Stimulated activated naive CD8-positive, alpha-beta T cell treated with anti-CD3 and anti-CD28 coated beads, Interleukin-15, Interleukin-2, amounts not matched to agents 100 U/mL and 50 U/mL, for 24 hours (primary cell): ENCODE results near the gene SRD5A1.
A peak's percentile ranks its signal among the peaks of the same experiment; 100 is the strongest.

Experiments used
- ATAC-seq: fragments of 150-1000 bp; cut with Tn5 transposase; one replicate; pipeline ENCODE4 v1.10.0; 2021
- DNase-seq: peaks from one replicate; pipeline ENCODE4 v3.0.0; 2021

SRD5A1 gene

DNA sequence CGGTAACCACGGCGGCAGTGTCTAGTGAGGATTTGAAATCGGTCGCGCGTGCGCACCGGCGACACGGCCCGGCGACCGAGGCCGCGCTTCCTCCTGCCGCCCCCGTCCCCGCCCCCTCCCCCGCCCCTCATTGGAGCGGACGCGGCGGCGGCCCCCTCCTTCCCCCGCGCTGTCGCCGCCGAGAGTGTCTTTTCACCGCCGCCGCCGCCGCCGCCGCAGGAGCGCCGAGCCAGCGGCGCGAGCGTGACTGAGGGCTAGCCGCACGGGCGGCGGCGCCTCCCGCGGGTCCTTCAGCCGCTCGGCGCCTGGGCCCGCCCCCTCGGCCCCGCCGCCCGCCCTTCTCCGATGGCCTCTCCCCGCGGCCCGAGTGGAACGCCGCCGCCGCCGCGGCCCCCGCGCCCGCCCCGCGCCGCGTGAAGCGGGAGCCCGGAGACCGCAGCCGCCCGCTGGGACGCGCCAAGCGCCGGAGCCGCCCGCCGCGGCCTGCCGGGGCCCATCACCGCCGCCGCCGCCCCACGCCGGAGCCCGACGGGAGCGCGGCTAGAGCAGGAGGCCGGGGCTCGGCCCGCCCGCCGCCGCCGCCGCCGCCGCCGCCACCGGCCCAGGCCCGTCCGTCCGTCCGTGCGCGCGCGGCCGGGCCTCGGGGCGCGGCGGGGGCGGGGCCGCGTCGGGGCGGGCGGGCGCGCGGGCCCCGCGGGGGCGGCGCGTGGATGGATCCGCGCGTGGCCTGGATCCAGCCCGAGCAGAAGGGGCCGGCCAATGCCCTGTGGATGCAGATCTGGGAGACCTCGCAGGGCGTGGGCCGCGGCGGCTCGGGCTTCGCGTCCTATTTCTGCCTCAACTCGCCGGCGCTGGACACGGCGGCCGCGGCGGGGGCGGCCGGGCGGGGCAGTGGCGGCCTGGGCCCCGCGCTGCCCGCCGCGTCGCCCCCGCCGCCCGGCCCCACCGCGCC lies 80.3 kb downstream of the SRD5A1 start, which contains the start of gene TENT4A:
TENT4A (plus strand) TSS at position 159 of the 952 bp plus-strand sequence; CDS start at position 711, 552 bp downstream.
- DNase-seq (peak; percentile 32), ATAC-seq (peak; percentile 24)

DNA sequence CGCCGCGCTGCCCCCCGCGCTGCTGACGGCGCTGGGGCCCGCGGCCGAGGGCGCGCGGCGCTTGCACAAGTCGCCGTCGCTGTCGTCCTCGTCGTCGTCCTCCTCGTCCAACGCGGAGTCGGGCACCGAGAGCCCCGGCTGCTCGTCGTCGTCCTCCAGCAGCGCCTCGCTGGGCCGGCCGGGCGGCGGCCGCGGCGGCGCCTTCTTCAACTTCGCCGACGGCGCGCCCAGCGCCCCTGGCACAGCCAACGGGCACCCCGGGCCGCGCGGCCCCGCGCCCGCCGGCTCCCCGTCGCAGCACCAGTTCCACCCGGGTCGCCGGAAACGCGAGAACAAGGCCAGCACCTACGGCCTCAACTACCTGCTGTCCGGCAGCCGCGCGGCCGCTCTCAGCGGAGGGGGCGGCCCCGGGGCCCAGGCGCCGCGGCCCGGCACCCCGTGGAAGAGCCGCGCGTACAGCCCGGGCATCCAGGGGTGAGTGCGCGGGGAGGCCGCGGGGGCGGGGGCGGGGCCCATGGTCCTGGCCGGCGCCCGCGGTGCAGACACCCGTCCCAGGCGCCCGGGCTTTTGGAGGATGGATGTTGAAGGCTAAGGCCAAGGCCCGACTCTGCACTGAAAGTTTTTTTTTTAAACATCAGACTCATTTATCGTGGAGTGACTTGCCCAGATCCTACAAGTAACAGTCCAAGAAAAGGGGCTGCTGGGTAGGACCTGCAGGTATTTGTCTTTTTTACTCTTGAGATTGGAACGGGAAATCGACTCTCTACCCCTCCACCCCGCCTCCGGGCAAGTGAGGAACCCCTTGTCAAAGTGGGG lies 81.2 kb downstream of the SRD5A1 start:
- ATAC-seq, result no peak
- DNase-seq, result peak; percentile 42

DNA sequence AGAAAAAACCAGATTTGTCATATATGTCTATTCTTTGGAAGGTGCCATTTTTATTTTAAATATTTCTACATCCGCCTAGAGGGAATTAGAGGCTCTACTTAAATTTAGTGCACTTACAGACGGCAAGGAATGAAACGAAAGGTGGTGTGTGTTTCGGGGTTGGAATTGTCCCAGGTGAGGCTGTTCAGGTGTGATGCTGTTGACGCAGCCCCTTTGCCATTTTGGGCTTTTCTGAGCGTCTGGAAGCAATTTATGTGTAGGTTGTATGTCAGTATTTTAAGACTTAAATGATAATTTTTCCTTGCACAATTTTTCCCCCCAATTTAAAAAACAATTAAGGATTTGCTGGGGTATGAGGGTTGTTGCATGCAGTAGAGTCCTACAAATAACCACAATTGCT lies 82.0 kb downstream of the SRD5A1 start:
- DNase-seq (no peak), ATAC-seq (no peak)

DNA sequence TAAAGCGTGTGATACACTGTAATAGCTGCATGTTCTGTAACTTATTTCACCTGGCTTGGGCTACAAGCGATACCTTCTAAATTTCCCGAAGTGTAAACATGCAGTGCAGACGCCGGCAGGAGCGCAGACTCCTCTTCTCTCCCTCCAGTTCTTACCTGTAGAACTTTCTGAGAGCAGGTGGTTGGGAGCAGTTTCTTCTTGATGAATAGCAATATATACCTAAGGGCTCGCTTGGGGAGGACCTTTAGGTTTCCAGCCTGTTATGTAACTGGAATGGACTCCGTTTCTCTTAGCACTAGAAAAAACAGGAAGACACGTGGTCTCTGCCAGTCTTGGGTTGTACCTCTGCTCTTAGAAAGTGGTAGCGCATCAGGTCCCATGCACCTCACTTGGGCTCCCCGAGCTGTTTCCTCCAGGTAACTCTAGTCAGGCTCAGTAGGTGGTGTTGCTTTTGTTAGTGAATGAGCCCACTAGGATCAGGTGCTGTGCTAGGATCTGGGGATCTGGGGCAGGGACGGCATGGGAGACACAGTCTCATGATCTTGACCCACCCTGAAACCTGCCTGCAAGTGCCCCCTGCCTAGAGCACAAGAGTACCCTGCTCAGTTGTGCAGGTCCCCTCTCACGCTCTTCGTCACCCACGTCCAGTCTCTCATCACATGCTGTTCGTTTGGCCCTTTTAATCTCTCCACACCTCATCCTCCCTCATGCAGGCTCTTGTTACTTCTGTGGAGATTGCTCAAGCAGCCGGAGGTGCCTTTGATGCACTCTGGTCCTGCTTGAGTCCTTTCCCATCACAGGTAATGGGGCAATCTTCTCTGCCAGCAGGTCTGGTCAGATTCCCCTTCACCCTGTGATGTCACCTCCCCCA lies 82.8 kb downstream of the SRD5A1 start:
- ATAC-seq (no peak), DNase-seq (no peak)

DNA sequence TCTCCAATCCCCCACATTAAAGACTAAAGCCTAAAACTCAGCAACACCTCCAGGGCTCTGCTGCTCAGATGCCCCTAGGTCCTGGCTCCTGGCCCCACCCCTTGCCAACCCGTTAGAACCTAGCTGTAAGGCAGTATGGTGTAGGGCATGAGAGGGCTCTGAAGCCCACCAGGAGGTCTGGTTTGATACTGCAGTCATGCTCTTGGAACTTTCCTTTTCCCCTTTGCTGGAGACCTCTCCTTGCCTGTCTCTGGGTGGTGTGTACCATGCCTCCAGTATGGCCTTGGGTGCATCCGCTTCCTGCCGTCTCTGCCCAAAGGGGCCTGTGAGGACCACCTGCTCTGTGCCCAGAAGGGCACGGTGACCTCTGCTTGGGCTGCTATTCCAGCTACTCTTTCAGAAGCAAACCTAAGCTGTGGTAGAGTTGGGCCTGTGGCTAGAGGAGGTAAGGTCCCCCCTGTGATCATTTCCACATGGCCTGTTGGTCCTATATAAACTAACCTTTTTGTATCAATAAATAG lies 83.4 kb downstream of the SRD5A1 start:
- no peak for DNase-seq

DNA sequence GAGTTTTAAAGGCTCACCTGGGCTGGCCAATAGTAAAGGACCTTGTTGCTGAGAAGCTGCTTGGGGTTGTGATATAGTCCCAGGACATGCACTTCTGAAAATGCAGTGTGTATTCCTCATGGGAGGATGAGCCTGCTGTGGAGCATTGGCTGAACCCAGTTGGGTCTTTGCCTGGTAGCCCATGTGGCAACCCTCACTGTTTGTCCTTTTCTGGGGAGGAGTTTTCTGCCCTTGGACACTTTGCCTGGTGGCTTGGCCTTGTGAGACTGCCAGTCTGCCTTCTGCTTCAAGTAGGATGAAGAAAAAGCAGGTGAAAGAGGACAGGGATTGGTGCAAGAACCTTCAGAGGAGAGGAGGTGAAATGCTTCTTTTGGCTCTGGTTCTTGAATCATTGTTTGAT lies 84.0 kb downstream of the SRD5A1 start:
- ATAC-seq (no peak), DNase-seq (no peak)

More for the DNA sequence above, 83.4 kb downstream of the SRD5A1 start:
- ATAC-seq, result no peak

DNA sequence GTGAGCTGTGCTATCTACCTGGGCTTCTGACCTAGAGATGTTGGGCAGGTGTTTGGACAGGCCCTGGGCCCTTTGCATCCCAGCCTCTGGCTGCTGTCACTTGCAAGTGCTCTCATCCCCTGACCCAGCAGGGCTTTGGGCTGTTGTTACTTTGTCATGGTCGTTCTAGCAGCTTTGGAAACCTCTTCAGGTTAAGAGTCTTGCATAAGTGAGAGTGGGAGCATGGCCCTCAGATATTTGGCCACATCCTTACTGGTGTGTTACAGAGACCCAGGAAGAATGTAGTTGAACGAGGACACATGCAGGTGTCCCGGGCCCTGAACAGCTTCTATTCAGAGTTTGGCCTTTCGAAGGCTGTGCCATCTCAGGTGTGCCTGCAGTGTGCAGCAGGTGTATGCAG lies 84.4 kb downstream of the SRD5A1 start:
- no peak for DNase-seq
- no peak for ATAC-seq

DNA sequence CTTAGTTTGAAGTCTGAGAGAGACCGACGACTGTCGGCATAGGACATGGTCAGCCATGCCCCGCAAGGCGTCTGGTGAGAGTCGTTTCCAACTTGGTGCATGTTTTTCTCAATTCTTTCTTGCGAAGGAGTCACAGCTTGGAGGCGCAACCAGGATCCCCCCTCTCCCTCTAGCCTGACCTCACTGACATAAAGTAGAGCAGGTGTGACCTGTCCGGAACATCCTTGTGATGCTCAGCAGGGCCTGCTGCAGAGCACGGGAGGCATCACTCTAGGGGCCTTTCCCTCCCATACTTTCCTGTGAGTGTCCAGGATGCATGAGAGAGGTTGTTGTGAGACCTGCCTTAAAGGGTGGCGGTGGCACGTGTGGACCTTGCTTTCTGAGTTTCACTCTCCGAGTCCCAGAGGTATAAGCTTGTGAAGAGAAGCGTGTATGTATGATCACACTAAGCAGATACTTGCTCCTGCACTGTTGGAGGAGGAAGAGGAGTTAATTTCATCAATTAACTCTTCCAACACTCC lies 85.0 kb downstream of the SRD5A1 start:
- DNase-seq, result no peak
- ATAC-seq, result no peak

DNA sequence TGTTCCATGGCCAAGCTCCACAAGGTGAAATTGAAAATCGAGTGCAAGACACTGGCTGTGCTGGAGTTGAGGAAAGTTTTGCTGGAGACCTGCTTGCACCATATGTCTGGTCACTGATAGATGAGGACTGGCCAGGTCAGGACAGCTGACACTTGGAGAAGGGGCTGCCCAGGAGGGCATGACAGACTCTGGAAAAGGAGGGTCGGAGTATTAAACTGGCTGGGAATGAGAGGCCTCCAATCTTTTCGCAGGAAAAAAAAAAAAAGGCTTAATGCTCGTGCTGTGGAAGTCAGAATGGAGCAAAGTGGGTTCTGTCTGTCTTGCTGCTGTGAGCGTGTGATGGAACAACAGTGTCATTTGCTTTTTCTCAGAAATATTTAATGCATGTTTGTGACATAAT lies 85.5 kb downstream of the SRD5A1 start:
- no peak for DNase-seq
- ATAC-seq, result no peak

DNA sequence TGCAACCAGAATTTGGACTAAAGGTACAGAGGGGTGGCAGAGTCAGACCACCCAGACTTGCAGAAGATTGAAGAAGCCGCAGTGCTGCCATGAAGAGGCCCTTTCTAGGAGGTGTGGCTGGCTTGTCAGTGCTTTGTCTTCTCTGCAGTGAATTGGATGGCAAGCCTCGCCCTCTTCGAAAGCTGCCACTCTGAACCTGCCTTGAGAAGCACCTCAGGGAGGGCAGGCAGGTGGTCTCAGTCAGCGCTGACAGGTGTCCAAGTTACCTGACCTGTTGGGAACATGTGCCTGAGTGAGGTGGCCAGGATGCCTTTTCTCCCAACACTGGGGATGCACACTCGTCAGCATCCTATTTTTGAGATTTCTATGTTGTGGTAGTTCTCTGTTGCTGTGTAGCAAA lies 86.2 kb downstream of the SRD5A1 start:
- ATAC-seq (no peak), DNase-seq (no peak)

DNA sequence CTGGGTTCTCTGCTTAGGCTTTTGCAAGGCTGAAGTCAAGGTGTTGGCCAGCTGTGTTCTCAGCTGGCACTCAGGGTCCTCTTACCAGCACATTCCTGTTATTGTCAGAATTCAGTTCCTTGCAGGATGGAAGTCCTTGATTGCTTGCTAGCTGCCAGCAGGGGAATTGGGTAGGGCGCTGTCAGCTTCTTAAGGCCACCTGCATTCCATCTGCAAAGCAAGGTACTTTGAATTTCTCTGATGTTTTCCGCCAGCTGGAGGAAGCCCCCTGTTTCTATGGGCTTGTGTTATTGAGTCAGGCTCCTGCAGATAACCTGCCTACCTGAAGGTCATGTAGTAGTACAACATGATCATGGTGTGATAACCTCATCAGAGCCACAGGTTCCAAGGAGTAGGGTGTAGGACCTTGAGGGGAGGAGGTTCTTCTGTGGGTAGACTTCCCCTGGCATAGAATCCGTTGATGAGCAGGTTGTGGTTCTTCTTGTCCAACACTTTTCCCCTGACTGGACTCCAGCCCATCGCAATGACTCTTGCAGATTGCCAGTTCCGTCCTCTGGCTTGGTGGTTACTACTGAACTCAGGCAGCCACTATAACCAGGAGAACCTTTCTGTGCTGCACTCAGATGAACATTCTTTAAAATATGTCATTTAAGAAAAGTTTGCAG lies 86.8 kb downstream of the SRD5A1 start:
- ATAC-seq (no peak), DNase-seq (no peak)

DNA sequence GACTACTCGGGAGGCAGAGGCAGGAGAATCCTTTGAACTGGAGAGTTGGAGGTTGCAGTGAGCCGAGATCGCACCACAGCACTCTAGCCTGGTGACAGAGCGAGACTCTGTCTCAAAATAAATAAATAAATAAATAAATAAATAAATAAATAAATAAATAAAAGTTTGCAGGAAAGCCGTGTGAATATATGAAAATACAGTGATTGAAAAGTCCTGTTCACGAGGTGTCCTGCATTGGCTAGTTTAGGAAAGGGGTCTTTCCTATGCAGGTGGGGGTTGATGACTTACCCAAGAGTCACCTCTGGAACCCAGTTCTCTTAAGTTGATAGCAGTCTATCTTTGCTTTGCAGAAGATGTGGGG lies 87.3 kb downstream of the SRD5A1 start:
- DNase-seq, result no peak

DNA sequence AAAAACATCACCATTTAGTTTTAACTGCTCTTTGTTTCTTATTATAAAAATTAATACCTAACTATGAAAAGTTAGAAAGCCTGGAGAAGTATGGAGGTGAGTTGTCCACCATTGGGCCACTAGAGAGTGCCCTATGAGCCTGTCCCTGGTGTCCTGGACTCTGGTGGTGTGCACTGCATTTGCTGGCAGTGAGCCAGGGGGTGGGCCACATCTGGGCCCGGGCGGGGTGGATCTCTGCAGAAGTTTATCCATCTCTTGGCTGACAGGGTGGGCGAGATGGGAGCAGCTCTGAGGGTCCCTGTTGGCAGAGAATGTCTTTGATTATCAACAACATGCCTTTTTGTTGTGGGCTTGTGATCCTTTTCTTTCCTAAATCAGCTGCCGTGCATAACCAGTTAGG lies 88.2 kb downstream of the SRD5A1 start:
- ATAC-seq, result no peak
- no peak for DNase-seq

More for the DNA sequence above, 87.3 kb downstream of the SRD5A1 start:
- no peak for ATAC-seq

DNA sequence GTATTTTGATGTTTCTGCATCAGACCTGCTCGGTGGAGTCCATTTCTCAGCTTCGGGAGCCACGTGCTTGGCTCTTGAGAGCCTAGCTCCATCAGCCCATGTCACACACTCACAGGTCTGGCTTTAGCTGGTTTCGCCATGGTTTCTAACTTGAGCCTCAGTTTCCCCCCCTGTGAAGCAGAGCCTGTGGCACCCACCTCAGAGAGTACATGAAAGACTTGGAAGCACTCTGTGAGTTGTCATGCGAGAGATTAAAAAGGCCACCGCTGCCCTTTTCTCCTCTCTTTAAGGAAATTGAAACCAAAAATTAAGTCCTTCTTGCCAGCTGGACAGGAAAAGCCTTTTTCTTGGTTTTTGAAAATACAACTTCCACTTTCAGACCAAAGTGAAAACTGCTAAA lies 88.8 kb downstream of the SRD5A1 start:
- ATAC-seq, result no peak

DNA sequence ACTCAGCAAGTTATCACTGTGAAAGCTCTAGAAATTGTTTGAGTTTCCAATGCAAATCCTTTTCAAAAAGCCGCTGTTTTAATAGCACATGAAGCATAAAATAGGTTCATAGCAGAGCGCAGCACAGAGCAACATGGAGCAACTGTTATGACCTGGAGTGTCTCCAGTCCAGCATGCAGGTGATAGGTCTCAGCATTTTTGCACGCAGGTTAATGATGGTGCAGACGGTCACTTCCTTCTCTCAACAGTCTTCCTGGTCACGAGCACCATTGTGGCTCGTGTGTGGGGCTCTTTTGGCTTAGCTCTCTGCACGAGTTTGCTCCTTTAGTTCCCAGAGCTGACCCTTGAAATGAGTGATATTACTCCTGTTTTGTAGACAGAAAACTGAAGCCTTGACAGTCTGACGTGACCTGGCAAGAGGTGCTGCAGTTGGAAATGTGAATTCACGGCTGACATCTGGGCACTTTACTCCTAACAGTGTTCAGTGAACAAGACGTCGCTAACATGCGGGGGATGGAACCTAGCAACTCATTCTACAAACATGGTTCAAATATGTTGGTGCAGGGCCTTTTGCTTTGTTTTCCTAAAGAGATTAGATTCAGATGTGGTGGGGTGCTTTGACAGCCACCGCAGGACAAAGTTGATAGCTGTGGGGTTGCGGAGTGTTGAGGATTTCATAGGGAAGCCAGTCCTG lies 90.0 kb downstream of the SRD5A1 start:
- no peak for DNase-seq
- no peak for ATAC-seq

More for the DNA sequence above, 88.8 kb downstream of the SRD5A1 start:
- DNase-seq, result no peak

DNA sequence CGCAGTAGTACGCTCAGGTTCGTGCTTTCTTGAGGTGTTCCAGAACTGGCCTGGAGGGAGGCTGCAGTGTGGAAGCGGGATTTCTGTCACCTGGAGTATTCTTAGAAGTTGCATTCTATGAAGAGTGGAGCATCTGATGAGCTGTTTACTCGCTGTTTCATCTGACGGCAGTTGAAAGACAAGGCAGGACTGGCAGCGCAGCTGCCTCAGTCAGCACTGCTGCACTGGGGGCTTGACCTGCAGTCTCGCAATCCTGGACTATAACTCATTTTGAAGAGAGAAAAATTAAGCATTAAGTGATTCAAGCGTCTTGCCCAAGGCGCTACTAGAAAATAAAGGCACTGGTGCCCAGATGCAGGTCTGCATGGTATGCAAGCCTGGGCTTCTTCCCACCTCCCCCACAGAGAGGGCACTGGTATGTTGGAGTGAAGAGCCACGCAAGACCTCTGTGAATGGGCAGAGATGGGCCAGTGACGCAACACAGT lies 90.6 kb downstream of the SRD5A1 start:
- DNase-seq (no peak), ATAC-seq (no peak)
